Tibial artery (tissue), 4 donors: ENCODE data around the gene ZNF175.

Source experiments
- DNase-seq, 2 donors: peaks; one replicate each; pipeline ENCODE4 v3.0.0-alpha.2; 2019
- H3K27ac ChIP-seq, 2 donors: fragments of 200-600 bp; sonication (generic) in 1 of 2; 1 replicate in 1 of 2; 2 replicates in 1 of 2; pipeline ENCODE4 v1.5.1; 2018 to 2019; ENCODE audit warnings: mild to moderate bottlenecking in 1 of 2
- H3K27me3 ChIP-seq, 2 donors: fragments of 200-600 bp; sonication (generic) in 1 of 2; one replicate each; pipeline versions ENCODE4 v1.5.1 to v1.6.0; 2016 to 2019
- H3K36me3 ChIP-seq, 3 donors: fragments of 200-600 bp; sonication (generic) in 2 of 3; one replicate each; pipeline ENCODE4 v1.5.1; 2016 to 2019; ENCODE audit warnings: mild to moderate bottlenecking in 2 of 3
- H3K4me1 ChIP-seq, 4 donors: fragments of 200-600 bp; sonication (generic) in 2 of 4; 1 replicate in 3 of 4; 2 replicates in 1 of 4; pipeline ENCODE4 v1.5.1; 2016 to 2019
- H3K4me3 ChIP-seq, 2 donors: fragments of 200-600 bp; sonication (generic) in 1 of 2; 1 replicate in 1 of 2; 2 replicates in 1 of 2; pipeline ENCODE4 v1.5.1; 2018 to 2019; ENCODE audit warnings: mild to moderate bottlenecking in 2 of 2
- H3K9me3 ChIP-seq, 3 donors: fragments of 200-600 bp; sonication (generic) in 1 of 3; one replicate each; pipeline ENCODE4 v1.5.1; 2016 to 2019
- CTCF ChIP-seq, 2 experiments: fragments of 200-600 bp in 1 of 2; fragments of 450-650 bp in 1 of 2; IDR thresholded peaks; one replicate each; pipeline ENCODE4 v1.5.1; 2017 to 2019; ENCODE audit warnings: antibody characterized with exemption in 2 of 2, mild to moderate bottlenecking in 1 of 2, moderate library complexity in 1 of 2
- intact Hi-C: fragments of 100-400 bp; cut with DNase I; formaldehyde crosslinking; loops from one replicate; pipeline ENCODE4 v1.15.0; 2023; ENCODE audit warnings: low total_unique reads

The ZNF175 gene

GRCh38 chr19:51551673-51552432 lies 19.2 kb upstream of the ZNF175 start:
- Histone ChIP-seq H3K4me1 (no peaks in the 10 kb centered on the region), H3K9me3 (no peaks in the 10 kb centered on the region), H3K36me3 (no peaks in the 10 kb centered on the region), H3K4me3 (no peak overlapping the region), H3K27ac (no peak overlapping the region), H3K27me3 (peaks cover 0 to 19% of the 10 kb centered on the region in 2 donors)
- intact Hi-C loops, result no loop called here
- no peak for DNase-seq
- TF ChIP-seq CTCF (IDR thresholded peaks at IDR 0.05), result no peak

DNA sequence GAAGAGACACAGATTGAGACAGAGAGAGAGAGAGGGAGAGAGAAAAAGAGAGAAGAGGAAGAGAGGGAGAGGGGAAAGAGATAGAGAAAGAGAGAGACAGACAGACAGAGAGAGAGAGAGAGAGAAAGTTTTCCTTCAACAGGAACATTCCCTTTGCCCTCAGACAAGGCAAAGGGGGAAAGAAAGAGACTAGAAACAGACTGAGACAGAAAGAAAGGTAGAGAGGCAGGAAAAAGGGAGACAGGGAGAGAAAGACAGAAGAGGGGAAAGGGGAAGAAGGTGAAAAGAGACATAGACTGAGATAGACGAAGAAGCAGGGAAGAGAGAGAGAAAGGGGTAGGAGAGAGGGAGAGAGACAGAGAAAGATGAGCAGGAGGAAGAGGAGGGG lies 18.5 kb upstream of the ZNF175 start:
- intact Hi-C loops, result no loop called here
- no peak for DNase-seq
- TF ChIP-seq CTCF (IDR thresholded peaks at IDR 0.05), result no peak
- Histone ChIP-seq H3K9me3 (no peaks in the 10 kb centered on the region), H3K4me1 (no peaks in the 10 kb centered on the region), H3K27me3 (peaks cover 0 to 19% of the 10 kb centered on the region in 2 donors), H3K4me3 (no peak overlapping the region), H3K36me3 (no peaks in the 10 kb centered on the region), H3K27ac (no peak overlapping the region)

DNA sequence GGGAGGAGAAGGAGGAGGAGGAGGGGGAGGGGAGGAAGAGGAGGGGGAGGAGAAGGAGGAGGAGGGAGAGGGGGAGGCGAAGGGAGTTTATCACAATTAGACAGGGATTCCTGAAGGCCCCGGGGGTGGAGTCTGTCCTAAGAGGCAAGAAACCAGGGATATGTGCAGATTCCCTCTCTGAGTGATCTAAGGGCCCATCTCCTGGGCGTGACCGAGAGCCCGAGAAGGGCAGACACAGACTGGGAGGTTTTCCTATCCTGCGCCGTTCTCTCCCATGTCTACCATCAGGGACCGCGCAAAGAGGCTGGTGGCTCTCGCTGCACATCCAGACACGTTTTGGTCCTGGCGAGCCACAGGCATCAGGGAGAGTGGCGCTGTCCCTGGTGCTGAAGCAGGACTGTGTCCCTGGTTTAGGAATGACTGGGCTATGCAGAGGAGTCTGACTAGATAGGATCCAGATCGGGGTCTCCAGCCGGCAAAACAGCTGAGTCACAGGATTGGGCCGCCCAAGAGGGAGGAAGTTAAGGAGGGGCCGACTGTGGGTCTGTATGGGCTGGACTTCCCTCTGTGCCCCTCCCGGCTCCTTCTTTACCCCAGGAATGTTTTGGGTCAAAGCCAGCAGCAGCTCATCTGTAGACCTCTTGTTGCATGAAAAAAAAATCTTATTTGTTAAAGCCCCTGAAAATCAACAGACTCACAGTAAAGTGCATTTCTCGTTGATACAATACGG lies 17.9 kb upstream of the ZNF175 start:
- TF ChIP-seq CTCF (IDR thresholded peaks at IDR 0.05), result no peak
- H3K4me3 ChIP-seq, result no peak overlapping the region

DNA sequence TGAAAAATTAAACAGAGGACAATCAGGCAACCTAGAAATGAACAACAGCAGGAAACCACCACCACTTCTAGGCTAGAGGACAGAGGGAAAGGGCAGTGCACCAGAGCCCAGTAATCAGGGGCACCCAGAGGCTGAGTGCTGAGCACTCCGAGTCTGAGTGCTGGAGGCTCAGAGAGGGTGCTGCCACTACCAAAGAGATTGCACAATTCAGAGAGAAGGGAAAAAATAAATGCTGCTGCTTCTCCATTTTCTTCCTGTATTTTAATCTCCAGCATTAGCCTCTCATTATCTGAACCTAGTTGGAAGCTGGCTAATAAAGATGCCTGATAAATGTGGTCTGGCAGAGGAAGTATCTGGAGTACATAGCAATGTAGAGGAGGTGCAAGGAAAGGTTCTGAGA lies 11.8 kb upstream of the ZNF175 start:
- Histone ChIP-seq H3K4me1 (no peaks in the 10 kb centered on the region), H3K4me3 (no peak overlapping the region), H3K36me3 (no peaks in the 10 kb centered on the region), H3K9me3 (no peaks in the 10 kb centered on the region), H3K27me3 (peaks cover 0 to 11% of the 10 kb centered on the region in 2 donors), H3K27ac (no peak overlapping the region)
- DNase-seq, result no peak
- intact Hi-C loops, result no loop called here
- TF ChIP-seq CTCF (IDR thresholded peaks at IDR 0.05), result no peak

More for the DNA sequence above, 17.9 kb upstream of the ZNF175 start:
- H3K27ac ChIP-seq, result no peak overlapping the region
- peaks cover 0 to 19% of the 10 kb centered on the region in 2 donors for H3K27me3 ChIP-seq
- intact Hi-C loops, result no loop called here
- H3K36me3 ChIP-seq, result no peaks in the 10 kb centered on the region
- no peaks in the 10 kb centered on the region for H3K4me1 ChIP-seq
- no peaks in the 10 kb centered on the region for H3K9me3 ChIP-seq
- DNase-seq, result peak in 1 of 2 donors; percentile 58

DNA sequence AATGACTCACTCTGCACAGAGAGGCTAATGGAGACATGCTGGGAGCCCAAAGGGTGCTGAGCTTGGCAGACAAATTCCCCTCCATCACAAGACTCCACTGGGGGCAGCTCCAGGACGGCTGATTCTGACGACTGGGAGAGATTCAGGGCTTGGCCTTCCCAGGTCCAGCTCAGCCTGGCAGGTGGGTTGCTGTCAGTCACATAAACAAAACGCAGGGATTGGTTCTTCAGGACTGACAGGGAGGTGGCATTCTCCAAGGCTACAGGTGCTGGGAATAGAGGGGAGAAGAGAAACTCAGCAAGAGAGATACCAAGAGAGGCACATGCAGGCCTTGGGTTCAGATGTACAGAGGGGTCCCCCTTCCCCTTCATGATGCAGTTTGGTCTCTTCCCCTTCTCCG lies 10.7 kb upstream of the ZNF175 start:
- no peak overlapping the region for H3K4me3 ChIP-seq
- no peak overlapping the region for H3K27ac ChIP-seq
- H3K27me3 ChIP-seq, result peaks cover 0 to 19% of the 10 kb centered on the region in 2 donors
- intact Hi-C loops, result no loop called here
- H3K9me3 ChIP-seq, result no peaks in the 10 kb centered on the region
- no peak for TF ChIP-seq CTCF (IDR thresholded peaks at IDR 0.05)
- H3K4me1 ChIP-seq, result no peaks in the 10 kb centered on the region
- no peak for DNase-seq
- no peaks in the 10 kb centered on the region for H3K36me3 ChIP-seq
